ENCODE data around the gene SGO2.
A peak's percentile ranks its signal among the peaks of the same experiment; 100 is the strongest.

Gene SGO2

DNA sequence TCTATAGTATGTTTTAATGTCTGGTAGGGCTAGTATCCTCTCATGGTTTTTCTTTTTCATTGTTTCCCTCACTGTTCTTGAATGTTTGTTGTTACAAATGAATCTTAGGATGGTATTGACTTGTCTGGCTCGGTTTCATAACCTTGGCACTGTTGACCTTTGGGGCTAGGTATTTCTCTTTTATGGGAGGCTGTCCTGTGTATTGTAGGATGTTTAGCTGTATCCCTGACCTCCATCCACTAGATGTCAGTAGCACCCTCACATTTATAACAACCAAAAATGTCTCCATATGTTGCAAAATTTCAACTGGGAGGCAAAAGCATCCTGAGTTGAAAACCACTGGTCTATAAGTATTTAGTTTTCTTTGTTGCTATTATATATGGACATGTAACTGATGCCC, 52.8 kb downstream of the SGO2 start:
- peak; percentile 37 for DNase-seq
- Histone ChIP-seq H3K4me3 (ENCODE audit: low read depth, low read length) (no peak overlapping the region), H3K27ac (no peak overlapping the region), H3K27me3 (replicated peaks) (no peaks in the 10 kb centered on the region), H3K36me3 (replicated peaks) (no peaks in the 10 kb centered on the region)
- in situ Hi-C loops (cut with HindIII; ENCODE audit: low pct_ligation_motif_present, low sequenced_read_pairs) = no loop called here
- TF ChIP-seq, protein P1, sequence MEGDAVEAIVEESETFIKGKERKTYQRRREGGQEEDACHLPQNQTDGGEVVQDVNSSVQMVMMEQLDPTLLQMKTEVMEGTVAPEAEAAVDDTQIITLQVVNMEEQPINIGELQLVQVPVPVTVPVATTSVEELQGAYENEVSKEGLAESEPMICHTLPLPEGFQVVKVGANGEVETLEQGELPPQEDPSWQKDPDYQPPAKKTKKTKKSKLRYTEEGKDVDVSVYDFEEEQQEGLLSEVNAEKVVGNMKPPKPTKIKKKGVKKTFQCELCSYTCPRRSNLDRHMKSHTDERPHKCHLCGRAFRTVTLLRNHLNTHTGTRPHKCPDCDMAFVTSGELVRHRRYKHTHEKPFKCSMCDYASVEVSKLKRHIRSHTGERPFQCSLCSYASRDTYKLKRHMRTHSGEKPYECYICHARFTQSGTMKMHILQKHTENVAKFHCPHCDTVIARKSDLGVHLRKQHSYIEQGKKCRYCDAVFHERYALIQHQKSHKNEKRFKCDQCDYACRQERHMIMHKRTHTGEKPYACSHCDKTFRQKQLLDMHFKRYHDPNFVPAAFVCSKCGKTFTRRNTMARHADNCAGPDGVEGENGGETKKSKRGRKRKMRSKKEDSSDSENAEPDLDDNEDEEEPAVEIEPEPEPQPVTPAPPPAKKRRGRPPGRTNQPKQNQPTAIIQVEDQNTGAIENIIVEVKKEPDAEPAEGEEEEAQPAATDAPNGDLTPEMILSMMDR (IDR thresholded peaks at IDR 0.05; ENCODE audit: low read depth, low read length, missing control alignments) = peak; percentile 61

DNA sequence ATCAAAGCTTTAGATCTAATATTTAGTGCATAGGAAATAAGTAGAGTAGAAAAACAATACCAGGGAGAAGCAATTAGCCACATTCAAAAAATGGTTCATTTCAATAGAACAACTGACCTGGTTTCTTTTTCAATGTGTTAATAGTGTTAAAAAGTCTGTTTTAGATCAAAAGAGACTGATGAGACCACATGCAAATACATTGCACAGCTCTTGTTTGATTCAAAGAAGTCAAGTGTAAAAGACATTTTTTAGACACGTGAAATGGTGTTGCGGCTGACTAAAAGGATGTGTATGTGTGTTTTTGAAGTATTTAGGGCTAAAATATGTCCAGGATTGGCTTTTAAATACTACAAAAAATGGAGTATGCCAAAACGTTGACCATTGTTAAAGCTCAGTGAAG, 58.6 kb downstream of the SGO2 start:
- Histone ChIP-seq H3K4me3 (ENCODE audit: low read depth, low read length) (no peak overlapping the region), H3K36me3 (replicated peaks) (no peaks in the 10 kb centered on the region), H3K27ac (no peak overlapping the region), H3K27me3 (replicated peaks) (no peaks in the 10 kb centered on the region)
- no peak for DNase-seq
- in situ Hi-C loops (cut with HindIII; ENCODE audit: low pct_ligation_motif_present, low sequenced_read_pairs) = no loop called here
- TF ChIP-seq, protein P1 (IDR thresholded peaks at IDR 0.05; ENCODE audit: low read depth, low read length, missing control alignments) = no peak

DNA sequence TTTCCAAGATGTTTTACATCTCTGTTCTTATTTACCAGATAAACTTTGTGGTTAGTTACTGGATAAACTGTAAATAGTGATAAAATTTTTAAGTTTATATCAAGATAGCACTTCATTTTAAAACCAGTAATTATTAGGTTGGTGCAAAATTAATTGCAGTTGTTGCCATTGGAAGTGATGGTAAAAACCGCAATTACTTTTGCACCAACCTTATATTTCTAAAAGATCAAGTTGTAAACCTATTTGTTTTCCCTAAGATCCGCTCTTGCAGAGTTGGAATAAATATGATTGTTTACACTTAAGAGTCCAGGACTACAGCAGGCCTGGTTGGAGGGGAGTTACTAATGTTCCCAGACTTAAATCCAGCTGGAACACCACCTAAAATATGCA, 59.3 kb downstream of the SGO2 start:
- TF ChIP-seq, protein P1 (IDR thresholded peaks at IDR 0.05; ENCODE audit: low read depth, low read length, missing control alignments) = no peak
- no peaks in the 10 kb centered on the region for H3K36me3 ChIP-seq (replicated peaks)
- in situ Hi-C loops (cut with HindIII; ENCODE audit: low pct_ligation_motif_present, low sequenced_read_pairs) = no loop called here
- DNase-seq = no peak
- H3K4me3 ChIP-seq (ENCODE audit: low read depth, low read length) = peak overlapping the region; percentile 66
- H3K27ac ChIP-seq = no peak overlapping the region
- H3K27me3 ChIP-seq (replicated peaks) = no peaks in the 10 kb centered on the region

DNA sequence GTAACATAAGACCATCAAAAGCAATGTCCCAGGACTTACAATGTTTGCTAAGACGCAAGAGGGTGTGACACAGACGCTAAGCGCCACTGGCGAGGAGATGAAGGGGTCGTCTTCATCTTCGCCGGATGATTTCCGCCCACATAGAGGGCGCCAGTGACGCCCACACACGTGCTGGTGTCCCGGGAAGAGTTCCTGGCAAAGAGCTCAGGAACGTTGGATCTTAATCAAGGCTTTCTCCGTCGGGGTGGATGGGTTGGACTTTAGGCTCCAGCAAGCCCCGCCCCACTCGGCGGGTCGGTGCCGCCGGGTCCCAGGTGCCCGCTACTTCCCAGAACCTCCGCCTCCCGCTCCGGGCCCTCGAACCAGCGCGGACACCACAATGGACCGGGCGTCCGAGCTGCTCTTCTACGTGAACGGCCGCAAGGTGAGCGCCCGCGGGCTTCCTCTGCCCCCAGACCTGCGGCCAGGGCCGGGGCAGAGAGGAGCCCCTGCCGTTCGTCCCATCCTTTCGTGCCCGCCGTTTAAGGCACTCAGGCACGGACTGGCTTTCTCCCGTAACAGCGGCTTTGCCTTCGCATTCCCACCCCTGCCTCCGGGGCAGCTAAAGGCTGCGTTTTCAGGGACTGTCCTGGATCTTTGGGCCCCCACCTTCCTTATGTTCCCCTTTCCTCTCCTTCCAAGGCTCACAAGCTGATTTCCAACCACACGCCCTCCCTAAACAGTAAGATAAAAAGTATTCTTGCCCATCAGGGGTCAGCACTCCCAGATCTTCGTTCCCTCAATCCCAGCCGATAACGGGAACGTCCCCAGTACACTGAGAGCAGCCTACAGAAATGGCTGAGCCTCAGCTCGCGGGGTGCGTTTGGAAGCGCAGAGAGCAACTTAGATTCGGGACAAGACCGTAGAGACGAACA, 60.0 kb downstream of the SGO2 start, which contains the start of gene AOX1:
AOX1 (plus strand) TSS at position 285 of the 914 bp plus-strand sequence; CDS start at position 380, 95 bp downstream.
- Histone ChIP-seq H3K36me3 (replicated peaks) (no peaks in the 10 kb centered on the region), H3K4me3 (ENCODE audit: low read depth, low read length) (peak within 1 kb of the TSS; percentile 66), H3K27me3 (replicated peaks) (no peaks in the 10 kb centered on the region), H3K27ac (no peak within 1 kb of the TSS)
- DNase-seq = peak; percentile 18
- TF ChIP-seq, protein P1 (IDR thresholded peaks at IDR 0.05; ENCODE audit: low read depth, low read length, missing control alignments) = peak; percentile 24
- in situ Hi-C loops (cut with HindIII; ENCODE audit: low pct_ligation_motif_present, low sequenced_read_pairs) = no loop called here

DNA sequence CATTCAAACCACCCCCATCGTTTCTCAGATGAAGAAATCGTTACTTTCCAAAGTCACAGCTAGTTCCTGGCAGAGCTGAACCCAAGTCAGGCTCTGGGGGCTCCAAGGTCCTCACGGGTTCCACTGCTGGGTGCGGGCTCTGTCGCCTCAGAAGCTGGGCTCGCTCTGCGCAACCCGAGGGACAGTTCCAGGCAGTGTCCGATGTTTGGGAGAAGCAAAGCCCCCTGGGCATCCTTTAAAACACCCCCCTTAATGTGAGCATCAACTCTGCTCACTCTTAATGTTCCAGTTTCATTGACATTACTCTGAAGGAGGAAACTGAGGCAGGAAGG, 60.6 kb downstream of the SGO2 start:
- Histone ChIP-seq H3K36me3 (replicated peaks) (no peaks in the 10 kb centered on the region), H3K27me3 (replicated peaks) (no peaks in the 10 kb centered on the region), H3K27ac (no peak overlapping the region), H3K4me3 (ENCODE audit: low read depth, low read length) (peak overlapping the region; percentile 66)
- DNase-seq = no peak
- TF ChIP-seq, protein P1 (IDR thresholded peaks at IDR 0.05; ENCODE audit: low read depth, low read length, missing control alignments) = no peak
- in situ Hi-C loops (cut with HindIII; ENCODE audit: low pct_ligation_motif_present, low sequenced_read_pairs) = no loop called here
